Raji (cell line): ENCODE data around the gene EPB41L4A.

Source experiments
- POLR2A ChIP-seq: IDR thresholded peaks from 2 replicates; pipeline ENCODE4 v1.6.1; 2011; ENCODE audit warnings: low read depth, low read length, control low read depth; ENCODE audit not compliant: insufficient read depth

The EPB41L4A gene

DNA sequence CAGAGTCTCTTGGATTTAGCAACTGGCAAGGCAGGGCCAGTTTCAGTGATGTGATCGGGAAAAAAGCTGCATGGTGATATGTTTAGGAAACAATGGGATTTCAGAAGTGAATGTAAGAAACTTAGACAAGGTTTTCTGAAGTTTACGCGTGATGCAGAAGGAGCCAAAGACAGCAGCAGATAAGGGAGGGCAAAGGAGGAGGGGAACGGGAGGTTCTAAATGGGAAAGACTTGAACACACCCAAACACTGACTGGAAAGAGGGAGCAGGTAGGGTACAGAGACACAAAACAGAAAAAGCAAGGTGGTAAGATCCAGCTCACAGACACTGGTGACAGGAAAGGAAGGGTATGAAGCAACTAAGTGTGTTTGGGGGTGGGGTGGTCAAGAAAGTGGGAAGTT lies 115.4 kb downstream of the EPB41L4A start:
- TF ChIP-seq POLR2A, result no peak

DNA sequence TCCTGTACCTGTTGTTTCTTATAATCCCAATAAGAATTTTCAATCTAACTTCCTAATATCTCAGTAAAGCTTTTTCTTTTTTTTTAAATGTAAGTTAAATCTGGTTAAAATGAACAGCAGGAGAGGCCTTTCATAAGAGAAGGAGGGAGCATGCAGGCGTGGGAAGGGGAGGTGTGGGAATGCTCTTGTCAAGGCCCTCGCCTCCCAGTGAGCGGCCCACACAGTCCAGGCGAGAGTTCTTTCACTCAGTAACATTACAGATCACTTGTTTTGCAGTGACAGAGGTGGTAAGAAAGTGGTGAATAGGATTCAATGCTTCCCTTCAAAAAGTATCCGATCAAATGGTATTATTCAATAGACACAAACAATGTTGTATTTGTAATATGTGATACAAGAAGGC lies 125.0 kb downstream of the EPB41L4A start:
- TF ChIP-seq POLR2A, result no peak

DNA sequence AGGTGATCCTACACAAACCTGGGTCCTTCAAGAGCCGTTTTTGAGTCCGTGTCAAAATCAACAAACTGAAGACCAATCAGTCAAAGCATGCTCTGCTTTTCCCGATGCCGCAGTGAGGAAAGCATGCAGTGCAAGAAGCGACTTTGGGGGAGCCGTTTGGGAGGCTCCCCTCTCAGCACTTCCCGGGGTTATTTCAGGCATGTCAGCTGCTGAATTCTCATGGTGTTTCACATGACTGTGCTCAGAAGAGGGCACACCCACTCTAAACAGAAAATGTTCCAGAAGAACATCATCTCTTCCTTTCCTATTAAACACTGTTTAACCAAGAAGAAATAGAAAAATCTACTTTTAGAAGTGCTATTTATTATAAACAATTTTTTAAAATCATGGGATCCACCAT lies 125.5 kb downstream of the EPB41L4A start:
- no peak for TF ChIP-seq POLR2A

DNA sequence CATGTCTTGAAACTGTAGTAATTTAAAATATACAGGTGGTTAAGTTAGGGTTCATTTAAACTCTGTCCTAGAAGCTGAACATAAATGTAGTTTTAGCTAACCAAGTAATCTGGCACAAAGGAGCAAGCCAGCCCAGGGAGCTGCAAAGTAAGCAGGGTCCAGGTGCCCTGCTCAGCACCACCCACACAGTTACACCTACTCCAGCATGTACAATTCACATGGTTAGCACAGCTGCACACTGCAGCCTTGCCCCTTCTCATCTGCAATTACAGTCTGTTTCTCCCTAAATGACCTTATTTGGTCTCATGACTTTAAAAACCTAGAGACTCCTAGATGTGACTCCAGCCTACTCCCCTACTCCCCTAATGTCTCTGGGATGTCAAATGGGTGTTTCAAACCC lies 128.4 kb downstream of the EPB41L4A start:
- no peak for TF ChIP-seq POLR2A

DNA sequence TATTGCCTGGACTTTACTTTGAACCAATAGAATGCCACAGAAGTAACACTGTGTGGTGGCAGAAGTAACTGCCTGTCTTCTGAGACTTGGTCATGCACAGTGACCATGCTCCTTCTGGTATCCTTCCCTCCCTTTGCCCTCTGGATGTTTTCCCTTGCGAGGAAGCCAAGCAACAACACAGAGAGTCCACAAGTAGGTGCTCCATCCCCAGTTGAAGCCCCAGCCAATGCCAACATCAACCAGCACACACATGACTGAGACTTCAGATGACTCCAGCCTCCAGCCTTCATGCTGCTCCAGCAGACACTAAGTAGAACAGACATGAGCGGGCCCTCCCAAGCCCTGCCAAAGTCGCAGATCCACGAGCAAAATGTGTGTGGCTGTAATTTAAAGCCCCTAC lies 129.6 kb downstream of the EPB41L4A start:
- TF ChIP-seq POLR2A, result no peak

DNA sequence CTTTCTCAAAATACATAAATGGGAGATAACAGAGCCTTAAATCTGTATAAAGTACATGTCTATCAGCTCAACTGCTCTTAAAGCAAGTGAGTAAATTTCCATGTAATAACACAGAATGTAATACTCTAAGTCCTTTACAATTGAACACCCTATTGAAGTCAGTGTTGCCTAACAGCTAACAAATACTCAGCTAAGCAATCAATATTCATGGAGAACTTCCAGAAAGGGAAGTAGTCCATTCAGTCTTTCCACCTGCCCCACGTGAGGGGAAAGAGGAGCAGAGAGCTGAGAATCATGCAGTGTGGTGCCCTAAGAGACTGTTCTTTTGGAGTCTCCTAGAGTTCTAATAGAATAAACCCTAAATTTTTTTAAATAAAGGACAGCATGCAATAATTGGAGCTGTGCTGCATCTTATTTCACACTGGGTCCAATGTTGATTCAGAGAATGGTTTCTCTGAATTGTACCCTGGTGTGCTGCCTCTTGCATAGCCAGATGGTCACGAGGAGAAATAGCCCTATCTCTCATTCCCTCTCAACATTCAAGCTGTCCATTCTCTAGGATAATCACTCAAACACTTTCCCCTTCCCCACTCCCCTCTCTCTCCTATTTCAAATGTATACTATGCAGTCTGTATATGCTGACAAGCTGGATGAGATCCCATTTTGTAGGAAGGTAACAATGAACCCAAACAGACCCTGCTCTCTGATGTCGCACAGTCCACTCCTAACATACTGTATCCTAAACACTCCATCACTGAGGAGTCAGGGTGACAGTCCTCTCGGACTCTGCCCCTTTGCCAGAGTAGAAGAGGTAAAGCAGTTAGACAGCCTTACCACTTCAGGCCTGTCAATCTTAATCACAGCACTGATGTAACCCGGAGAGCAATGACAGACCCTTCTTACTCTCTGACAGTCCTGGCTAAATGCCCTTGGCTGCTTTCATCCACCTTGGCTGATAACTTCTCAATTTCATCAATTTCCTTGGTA lies 134.8 kb downstream of the EPB41L4A start:
- no peak for TF ChIP-seq POLR2A

DNA sequence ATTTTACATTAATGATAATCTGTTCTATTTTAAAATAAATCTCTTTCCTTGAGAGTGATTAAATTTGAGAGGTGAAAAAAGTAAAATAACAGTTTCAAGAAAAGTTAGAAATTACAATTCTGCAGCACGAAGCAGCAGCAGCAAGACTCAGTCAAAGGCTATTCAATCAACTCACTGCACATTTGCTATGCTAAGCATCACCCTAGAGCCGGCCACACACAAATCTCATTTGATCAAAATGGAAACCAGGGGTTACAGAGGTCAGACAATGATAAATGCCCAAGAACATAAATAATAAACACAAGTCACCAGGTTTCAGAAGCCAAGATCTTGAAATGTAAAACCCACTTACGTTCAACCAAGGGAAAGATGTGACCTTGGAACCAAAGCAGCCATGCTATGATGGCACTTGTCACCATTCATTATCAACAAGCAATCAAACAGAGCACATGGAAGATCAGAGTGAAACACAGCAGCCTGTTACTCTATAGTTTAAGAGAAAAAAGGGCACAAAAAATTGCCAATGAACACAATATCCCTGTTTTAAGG lies 136.0 kb downstream of the EPB41L4A start:
- no peak for TF ChIP-seq POLR2A

DNA sequence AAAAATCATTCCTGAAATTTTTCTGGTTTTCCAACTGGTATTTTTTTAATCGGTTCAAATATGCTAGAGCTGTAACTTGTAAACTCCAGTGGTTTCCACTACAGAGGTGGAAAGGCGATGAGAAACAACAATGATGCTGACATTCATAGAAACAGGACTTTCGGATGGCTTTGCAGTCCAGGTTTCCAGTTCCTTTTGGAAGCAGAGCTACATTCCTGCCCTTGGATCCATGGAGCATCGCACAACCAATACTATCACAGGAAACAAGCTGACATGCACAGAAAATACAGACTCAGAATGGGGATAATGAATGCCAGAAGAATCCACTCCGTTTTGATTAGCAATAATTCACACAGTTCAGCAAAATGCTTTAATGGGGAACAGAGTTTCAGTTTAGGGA lies 140.0 kb downstream of the EPB41L4A start:
- TF ChIP-seq POLR2A, result no peak

DNA sequence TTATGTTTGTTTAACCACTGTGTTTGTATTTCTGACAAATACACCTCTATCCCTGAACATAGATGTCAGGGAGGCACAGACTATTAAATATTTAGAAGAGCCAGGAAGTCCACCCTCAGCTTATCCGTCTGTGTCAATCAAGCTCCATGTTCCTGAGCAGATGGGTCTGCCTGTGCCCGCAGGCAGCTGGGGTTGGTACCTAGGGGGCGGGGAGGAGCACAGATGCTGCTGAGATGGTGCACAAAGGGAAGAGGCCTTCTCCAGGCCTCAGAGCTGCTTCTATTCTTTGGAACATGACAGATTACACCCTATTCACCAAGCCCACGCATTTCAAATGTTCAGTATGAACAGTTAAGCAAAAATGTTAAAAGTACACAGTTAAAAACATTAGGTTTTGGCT lies 142.1 kb downstream of the EPB41L4A start:
- no peak for TF ChIP-seq POLR2A

DNA sequence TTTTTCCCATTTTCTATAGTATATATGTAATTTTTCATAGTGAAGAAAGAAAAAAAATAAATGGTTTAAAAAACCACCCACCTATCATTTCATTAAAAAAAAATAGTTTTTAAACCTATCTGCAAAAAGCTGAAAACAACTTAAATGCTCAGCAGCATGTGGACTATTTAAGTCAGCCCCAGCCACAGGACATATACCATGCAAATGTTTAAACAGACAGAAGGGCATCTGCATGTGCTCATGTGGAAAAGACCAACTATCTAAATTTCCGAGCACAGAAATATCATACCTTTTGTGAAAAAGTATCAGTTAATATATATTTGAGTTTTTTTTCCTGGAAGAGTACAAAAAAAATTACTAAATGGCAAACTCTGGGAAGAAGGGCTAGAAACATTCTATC lies 143.4 kb downstream of the EPB41L4A start:
- TF ChIP-seq POLR2A, result no peak

DNA sequence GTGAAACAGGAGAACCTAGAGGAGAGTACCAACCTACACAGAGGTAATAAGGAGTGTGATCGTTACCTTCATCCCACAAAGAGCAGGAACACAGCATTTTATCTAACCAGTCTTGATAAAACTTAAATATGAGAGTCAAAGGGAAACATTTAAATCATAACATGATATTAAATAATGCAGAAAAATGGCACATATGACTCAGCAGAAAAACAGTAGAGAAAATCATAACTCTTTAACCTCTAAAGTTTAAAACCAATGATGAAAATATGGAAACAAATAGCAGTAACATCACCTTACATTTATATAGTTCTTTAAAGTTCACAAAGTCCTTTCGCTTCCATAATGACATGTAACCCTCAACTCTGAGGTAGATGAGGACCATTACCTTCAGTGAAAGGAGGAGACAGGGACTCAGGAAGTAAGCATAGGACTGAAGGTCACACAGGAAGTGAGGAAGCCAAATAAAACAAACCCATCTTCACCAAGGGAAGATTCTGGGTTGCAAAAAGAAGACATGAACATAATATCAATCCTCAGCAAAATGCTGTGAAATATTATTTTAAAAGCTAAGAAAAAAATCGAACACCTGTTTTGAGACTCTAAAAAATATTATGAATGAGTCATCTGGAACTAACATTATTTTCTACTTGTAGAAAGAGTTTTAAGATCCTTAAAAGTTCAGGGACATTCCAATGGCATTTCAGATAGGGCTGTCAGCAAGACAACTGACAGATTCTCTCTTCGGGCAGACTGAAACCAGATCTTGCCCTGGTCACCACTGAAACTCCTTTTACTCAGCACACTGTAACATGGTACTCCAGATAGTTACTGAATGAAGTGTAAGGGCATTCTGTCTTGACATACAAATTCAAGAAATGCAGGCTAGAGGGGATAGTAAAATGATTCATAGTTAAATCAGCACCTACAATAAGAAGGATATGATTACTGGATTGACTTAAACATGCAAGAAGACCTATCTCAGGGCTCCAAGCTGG lies 148.5 kb downstream of the EPB41L4A start:
- no peak for TF ChIP-seq POLR2A

DNA sequence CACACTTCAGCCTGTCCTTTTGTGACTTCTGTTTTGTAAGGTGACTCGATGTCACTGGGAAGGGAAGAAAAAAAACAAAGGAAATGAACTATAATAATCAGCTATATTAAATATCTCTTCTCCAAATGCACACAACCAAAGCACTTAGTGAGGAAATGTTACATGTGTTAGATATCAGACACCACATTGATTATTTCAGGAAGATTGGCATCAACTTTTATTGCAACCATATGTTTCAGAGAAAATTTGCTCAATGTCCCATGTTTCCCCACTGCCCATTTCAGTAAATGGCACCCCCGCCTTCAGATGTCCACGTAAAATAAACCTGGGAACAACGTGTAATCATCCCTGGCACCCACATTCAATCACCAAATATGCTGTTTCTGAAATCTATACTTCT lies 151.8 kb downstream of the EPB41L4A start:
- no peak for TF ChIP-seq POLR2A

DNA sequence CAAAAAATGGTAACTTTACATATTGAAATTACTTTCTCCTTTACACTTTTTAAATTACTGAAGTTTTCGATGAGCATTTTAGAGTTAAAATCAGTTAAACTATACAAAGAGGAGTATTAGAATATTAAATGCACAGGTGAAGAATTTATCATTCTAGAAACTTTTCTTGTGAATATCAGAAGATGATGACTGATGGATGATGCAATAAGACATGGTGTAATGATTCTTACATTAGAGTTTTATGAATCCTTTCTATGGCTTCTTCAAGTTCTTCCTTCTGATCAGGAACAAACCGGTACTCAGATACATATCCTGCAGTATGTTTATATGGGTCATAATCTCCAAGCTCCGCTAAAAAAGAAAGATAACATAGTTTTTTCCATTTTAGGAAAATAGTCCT lies 154.4 kb downstream of the EPB41L4A start:
- no peak for TF ChIP-seq POLR2A

DNA sequence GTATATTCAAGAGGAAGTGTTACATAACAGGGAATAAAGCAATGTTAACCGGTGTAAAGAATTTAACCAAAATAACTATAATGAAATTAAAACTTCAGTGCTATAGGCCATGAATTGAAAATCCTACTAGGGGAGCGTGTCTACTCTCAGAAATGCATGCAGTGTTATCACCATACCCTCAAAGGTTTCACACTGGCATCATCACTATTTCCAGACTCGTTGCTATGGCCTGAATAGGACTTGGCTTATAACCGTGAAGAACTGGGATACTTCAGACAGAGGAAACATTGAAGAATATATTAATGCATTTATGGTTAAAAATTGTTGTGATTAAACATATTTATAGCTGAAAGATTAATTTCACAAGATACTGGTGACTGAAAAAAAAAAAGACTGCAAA lies 154.9 kb downstream of the EPB41L4A start:
- no peak for TF ChIP-seq POLR2A

DNA sequence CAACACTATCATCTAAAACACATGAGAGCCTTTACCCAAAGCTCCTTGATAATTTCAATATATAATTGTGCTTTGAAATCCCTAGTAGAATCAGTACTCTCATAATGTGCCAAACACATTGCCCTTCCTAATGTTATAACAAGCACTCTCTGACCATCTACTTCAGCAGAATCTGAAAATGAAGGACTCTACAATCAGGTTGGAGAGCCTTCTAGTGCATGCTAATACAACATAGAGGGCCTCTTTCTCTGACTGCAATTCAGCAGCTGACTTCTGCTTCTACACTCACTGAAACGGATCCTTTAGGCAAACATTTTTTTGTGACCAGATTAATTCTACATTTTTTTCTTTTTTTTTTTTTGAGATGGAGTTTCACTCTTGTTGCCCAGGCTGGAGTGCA lies 155.6 kb downstream of the EPB41L4A start:
- no peak for TF ChIP-seq POLR2A
